Measurements from ENCODE around the gene DNAH11. TPM values are rescaled to one million over a fixed set of nuclear protein-coding genes. Genes with fewer than 3 reads are reported as not detected.

The DNAH11 gene
- total and polyA plus RNA-seq, 9 of the 15 experiments (the other 6 are each of a cell fraction or from before 2014, with no cell fraction given) = under 0.01 TPM; not detected in 7

GRCh38 chr7:21747806-21748205 lies 205.0 kb downstream of the DNAH11 start:
- TF ChIP-seq ZNF143 (CRISPR knock-in tag; IDR thresholded peaks at IDR 0.05) (no peak), CHD2 (IDR thresholded peaks at IDR 0.05; ENCODE audit: low read depth, low read length) (no peak), TAL1 (IDR thresholded peaks at IDR 0.05) (no peak), GATAD2A (IDR thresholded peaks at IDR 0.05) (no peak), TBL1XR1 (IDR thresholded peaks at IDR 0.05; ENCODE audit: low read length in 2 of 2) (no peak), ARHGAP35 (IDR thresholded peaks at IDR 0.05; ENCODE audit: partially characterized antibody) (no peak), AFF4 (CRISPR knock-in tag; IDR thresholded peaks at IDR 0.05) (no peak), RB1 (IDR thresholded peaks at IDR 0.05; ENCODE audit: low read depth) (no peak), ZNF253 (CRISPR knock-in tag; conservative IDR thresholded peaks at IDR 0.05) (no peak), NCOA2 (IDR thresholded peaks at IDR 0.05; ENCODE audit: partially characterized antibody in 2 of 2) (no peak), HBP1 (CRISPR knock-in tag; IDR thresholded peaks at IDR 0.05) (no peak), HDAC6 (IDR thresholded peaks at IDR 0.05; ENCODE audit: low read depth, low read length) (no peak), SIN3B (IDR thresholded peaks at IDR 0.05; ENCODE audit: low read depth) (no peak)
- BruUV-seq (replicated peaks) = no TSS peak
- no peaks in the 10 kb centered on the region for H3K9me1 ChIP-seq (ENCODE audit: control insufficient read depth, insufficient read depth, low read length)
- H2AFZ ChIP-seq (ENCODE audit: low read depth, low read length) = no peak overlapping the region
- no peak overlapping the region for H3K9ac ChIP-seq (ENCODE audit: insufficient read depth in 1 of 2, low read depth in 2 of 2, low read length in 2 of 2)
- 0% methylated on average over 2 of the region's 2 CpGs for whole genome bisulfite sequencing (ENCODE audit: insufficient coverage, low coverage, missing lambda C conversion rate)
- no peaks in the 10 kb centered on the region for H3K36me3 ChIP-seq (ENCODE audit: control insufficient read depth, insufficient read depth, low read length)
- peaks cover 0 to 15% of the 10 kb centered on the region in 2 experiments; a peak in 3 of 5 replicates for H3K27me3 ChIP-seq (ENCODE audit: control insufficient read depth in 2 of 2, insufficient read depth in 2 of 2, low read length in 2 of 2)
- POLR2A ChIA-PET = interaction anchor here (0.6 kb wide), 1 partner anchor 215 kb away, joined by 3 read pairs; no protein-coding TSS in a partner anchor
- no peak for ATAC-seq
- no peak overlapping the region for H3K4me3 ChIP-seq
- in situ Hi-C loops (cut with MboI) = no loop called here
- H4K20me1 ChIP-seq (replicated peaks; ENCODE audit: control insufficient read depth, insufficient read depth, low read length) = no peaks in the 10 kb centered on the region
- FAIRE-seq = no peak
- DNase-seq (ENCODE audit: extremely low read depth in 1 of 4, low spot score in 3 of 4) = no peak
- intact Hi-C loops (cut with micrococcal nuclease) = no loop called here
- no peak overlapping the region for H3K27ac ChIP-seq (ENCODE audit: extremely low read depth, low read depth, low read length)
- no peaks in the 10 kb centered on the region for H3K79me2 ChIP-seq (ENCODE audit: control insufficient read depth, insufficient read depth, low read length)
- CTCF ChIA-PET (ENCODE audit: low intra/inter-chr PET ratio) = no interaction called here
- no peak overlapping the region for H3K4me2 ChIP-seq (ENCODE audit: insufficient read depth, low read length)
- H3K9me3 ChIP-seq (replicated peaks; ENCODE audit: control insufficient read depth, insufficient read depth, low read depth, low read length) = no peaks in the 10 kb centered on the region
- H3K4me1 ChIP-seq (replicated peaks in 1 of 2; ENCODE audit: control insufficient read depth in 2 of 2, insufficient read depth in 2 of 2, low read length in 2 of 2) = no peaks in the 10 kb centered on the region

Data from K562 (cell line).